ENCODE data around the gene GPANK1.
A peak's percentile ranks its signal among the peaks of the same experiment; 100 is the strongest.
"Not testable (repeated sequence)": the region's sequence is repeated elsewhere in the genome, so short reads cannot be mapped to it uniquely, and the experiment has no call there.

The GPANK1 gene

GRCh38 chr6:31664790-31665500 is at the start of gene GPANK1:
Gene GPANK1 (minus strand): TSS chr6:31664997. CDS start chr6:31664478, 519 bp downstream.
- DNase-seq: peak; percentile 93

- no peak for DNase-seq
Observed at GRCh38 chr6:31713991-31714684, 49.3 kb upstream of the GPANK1 start.

GRCh38 chr6:31713465-31713864 is 48.7 kb upstream of the GPANK1 start:
- no peak for DNase-seq

- DNase-seq: no peak
Observed at GRCh38 chr6:31712296-31712695, 47.5 kb upstream of the GPANK1 start.

- no peak for DNase-seq
Observed at GRCh38 chr6:31711233-31711632, 46.4 kb upstream of the GPANK1 start.

GRCh38 chr6:31710523-31711219 is 45.9 kb upstream of the GPANK1 start:
- DNase-seq: no peak

GRCh38 chr6:31709157-31709556 is 44.4 kb upstream of the GPANK1 start:
- DNase-seq: not testable (repeated sequence)

GRCh38 chr6:31708224-31708623 is 43.4 kb upstream of the GPANK1 start:
- DNase-seq: no peak

- no peak for DNase-seq
Observed at GRCh38 chr6:31707701-31708100, 42.9 kb upstream of the GPANK1 start.

- no peak for DNase-seq
Observed at GRCh38 chr6:31706599-31706998, 41.8 kb upstream of the GPANK1 start, which contains the start of gene LY6G6F. Gene LY6G6F (plus strand): TSS chr6:31706866. CDS start chr6:31706907, 41 bp downstream.

GRCh38 chr6:31705931-31706330 is 41.1 kb upstream of the GPANK1 start:
- DNase-seq: no peak

- peak; percentile 89 for DNase-seq
Observed at GRCh38 chr6:31702819-31703716, 38.3 kb upstream of the GPANK1 start, which contains the start of gene ABHD16A. Gene ABHD16A (minus strand): TSS chr6:31703324. CDS start chr6:31703281, 43 bp downstream.

GRCh38 chr6:31702405-31702818 is 37.6 kb upstream of the GPANK1 start:
- DNase-seq: no peak

GRCh38 chr6:31701666-31702404 is 37.0 kb upstream of the GPANK1 start:
- no peak for DNase-seq

GRCh38 chr6:31700740-31701401 is 36.1 kb upstream of the GPANK1 start:
- DNase-seq: no peak

GRCh38 chr6:31697555-31697954 is 32.8 kb upstream of the GPANK1 start:
- DNase-seq: no peak

- DNase-seq: no peak
Observed at GRCh38 chr6:31693535-31693934, 28.7 kb upstream of the GPANK1 start.

GRCh38 chr6:31692886-31693285 is 28.1 kb upstream of the GPANK1 start:
- DNase-seq: no peak

- DNase-seq: no peak
Observed at GRCh38 chr6:31692353-31692752, 27.6 kb upstream of the GPANK1 start.

GRCh38 chr6:31691564-31692108 is 26.8 kb upstream of the GPANK1 start:
- no peak for DNase-seq

- no peak for DNase-seq
Observed at GRCh38 chr6:31691078-31691463, 26.3 kb upstream of the GPANK1 start.
